Stimulated activated CD8-positive, alpha-beta memory T cell treated with anti-CD3 and anti-CD28 coated beads, Interleukin-2, amount 100 ng/mL, for 1 hour (primary cell): ENCODE data around the gene MAEA.
"Not testable (repeated sequence)": the region's sequence is repeated elsewhere in the genome, so short reads cannot be mapped to it uniquely, and the experiment has no call there.

ENCODE experiments used
- DNase-seq, 2 donors: peaks; one replicate each; pipeline ENCODE4 v3.0.0-alpha.2; 2020; ENCODE audit warnings: low read depth in 2 of 2

Gene MAEA

DNA sequence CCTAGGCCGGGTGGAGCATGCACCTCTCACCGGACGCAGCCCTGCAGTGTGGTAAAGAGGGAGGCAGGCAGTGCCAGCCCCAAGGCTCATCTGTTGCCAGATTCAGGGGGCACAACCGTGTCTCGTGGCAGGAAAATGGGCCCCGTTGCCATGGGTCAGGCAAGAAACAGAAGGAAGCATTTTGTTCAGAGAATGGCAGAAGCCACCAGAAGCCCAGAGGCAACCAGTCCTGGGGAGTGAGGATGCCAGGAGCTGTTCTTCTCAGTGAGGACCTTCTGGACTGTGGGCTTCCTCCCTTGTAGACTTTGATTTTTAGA lies 44.8 kb downstream of the MAEA start:
- DNase-seq = no peak

DNA sequence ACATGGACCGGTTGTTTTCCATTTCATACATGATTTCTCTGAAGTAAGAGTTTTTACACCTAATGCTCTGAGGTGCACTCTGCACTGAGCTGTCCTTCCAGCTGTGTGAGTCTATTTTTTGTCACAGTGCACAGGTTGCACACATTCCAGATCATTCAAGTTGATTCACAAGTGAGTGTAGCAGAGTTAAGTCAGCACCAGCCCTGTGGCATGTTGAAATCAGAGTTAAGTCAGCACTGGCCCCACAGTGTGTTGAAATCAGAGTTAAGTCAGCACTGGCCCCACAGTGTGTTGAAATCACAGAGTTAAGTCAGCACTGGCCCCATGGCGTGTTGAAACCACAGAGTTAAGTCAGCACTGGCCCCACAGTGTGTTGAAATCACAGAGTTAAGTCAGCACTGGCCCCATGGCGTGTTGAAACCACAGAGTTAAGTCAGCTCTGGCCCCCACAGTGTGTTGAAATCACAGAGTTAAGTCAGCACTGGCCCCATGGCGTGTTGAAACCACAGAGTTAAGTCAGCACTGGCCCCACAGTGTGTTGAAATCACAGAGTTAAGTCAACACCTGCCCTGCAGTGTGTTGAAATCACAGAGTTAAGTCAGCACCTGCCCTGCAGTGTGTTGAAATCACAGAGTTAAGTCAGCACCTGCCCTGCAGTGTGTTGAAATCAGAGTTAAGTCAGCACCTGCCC lies 45.6 kb downstream of the MAEA start:
- not testable (repeated sequence) for DNase-seq

DNA sequence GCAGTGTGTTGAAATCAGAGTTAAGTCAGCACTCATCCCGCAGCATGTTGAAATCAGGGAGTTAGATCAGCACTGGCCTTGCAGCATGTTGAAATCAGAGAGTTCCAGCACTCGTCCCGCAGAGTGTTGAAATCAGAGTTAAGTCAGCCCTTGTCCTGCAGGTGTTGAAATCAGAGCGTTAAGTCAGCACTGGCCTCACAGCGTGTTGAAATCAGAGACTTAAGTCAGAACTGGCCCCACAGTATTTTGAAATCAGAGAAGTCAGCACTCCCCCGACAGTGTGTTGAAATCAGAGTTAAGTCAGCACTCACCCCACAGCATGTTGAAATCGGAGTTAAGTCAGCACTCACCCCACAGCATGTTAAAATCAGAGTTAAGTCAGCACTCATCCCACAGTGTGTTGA lies 46.4 kb downstream of the MAEA start:
- DNase-seq = no peak

DNA sequence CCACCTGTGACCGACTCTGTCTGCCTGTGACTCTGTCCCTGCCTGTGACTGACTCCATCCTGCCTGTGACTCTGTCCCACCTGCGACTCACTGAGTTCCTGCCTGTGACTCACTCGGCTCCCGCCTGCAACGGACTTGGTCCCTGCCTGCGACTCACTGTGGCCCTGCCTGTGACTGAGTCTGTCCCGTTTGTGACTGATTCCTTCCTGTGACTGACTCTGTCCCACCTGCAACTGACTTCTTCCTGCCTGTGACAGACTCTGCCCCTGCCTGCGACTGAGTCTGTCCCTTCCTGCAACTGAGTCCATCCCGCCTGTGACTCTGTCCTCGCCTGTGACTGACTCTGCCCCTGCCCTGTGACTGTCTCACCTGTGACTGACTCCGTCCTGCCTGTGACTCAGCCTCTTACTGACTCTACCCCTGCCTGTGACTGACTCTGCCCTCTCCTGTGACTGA lies 47.7 kb downstream of the MAEA start:
- DNase-seq = peak in 1 of 2 donors; percentile 24

DNA sequence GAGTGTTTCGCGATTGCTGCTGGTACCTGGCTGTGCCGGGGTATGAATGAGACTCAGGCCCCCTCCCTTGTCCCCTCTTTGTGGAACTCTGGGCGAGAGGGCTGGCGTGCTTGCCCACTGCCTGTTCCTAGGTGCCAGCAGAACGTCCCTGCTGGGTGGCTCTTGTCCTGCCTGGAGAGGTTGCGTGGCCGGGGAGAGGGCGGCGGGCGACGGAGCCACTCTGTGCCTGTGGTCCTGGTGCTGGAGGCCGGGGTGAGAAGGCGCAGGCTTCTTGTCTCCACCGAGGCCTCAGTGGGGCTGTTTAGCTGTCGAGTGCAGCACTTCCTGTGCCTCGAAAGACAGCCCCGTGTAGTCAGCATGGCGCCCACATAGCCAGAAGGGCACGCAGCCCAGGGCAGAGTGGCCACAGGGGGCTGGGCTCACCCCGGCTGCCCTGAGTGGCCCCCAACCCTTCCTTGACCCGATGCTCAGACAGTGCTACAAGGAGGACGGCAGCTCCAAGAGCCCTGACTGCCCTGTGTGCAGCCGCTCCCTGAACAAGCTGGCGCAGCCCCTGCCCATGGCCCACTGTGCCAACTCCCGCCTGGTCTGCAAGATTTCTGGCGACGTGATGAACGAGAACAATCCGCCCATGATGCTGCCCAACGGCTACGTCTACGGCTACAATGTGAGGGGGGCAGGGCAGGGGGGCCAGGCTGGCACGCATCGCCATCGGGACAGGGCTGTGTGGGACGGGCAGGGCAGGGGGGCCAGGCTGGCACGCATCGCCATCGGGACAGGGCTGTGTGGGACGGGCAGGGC lies 48.5 kb downstream of the MAEA start:
- DNase-seq = no peak

DNA sequence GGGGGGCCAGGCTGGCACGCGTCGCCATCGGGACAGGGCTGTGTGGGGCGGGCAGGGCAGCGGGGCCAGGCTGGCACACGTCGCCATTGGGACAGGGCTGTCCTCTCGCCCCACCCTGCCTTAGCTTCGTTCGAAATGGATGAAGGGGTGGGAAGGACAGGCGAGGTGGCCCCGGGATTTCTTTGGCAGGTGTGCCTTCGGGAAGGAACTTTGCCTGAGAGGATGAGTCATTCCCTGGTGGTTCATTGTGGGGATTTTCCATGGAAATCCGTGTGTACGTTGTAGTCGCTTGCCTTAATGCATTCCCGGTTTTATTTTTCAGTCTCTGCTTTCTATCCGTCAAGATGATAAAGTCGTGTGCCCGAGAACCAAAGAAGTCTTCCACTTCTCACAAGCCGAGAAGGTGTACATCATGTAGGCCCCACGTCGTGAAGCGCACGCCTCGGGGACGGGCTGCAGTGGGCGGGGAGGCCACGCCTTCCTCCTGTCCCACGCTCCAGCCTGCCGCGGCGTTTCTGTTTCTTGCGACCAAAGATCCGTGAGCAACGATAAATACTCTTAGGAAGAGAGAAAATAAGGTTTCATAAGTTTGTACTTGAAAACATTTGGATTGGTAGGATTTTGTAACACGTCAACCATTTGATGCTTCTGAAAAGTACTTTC lies 49.2 kb downstream of the MAEA start:
- no peak for DNase-seq

DNA sequence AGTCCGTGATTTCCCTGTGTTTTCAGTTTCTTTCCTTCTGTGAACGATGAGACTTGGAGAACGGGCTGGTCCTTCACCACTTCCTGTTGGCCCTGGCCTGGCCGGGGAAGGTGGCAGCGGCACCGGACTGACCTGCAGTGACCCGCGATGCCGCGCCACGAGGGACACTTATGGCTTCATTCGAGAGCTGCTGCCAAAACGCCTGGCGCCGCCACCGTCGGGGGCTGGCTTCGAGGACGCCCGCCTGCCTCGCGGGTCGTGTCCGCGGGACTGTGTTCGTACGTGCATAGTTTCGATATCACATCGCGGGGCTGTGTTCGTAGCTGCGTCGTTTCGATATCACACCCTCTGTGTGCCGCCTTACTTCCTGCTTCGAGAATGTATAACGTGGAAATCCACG lies 49.8 kb downstream of the MAEA start:
- no peak for DNase-seq

DNA sequence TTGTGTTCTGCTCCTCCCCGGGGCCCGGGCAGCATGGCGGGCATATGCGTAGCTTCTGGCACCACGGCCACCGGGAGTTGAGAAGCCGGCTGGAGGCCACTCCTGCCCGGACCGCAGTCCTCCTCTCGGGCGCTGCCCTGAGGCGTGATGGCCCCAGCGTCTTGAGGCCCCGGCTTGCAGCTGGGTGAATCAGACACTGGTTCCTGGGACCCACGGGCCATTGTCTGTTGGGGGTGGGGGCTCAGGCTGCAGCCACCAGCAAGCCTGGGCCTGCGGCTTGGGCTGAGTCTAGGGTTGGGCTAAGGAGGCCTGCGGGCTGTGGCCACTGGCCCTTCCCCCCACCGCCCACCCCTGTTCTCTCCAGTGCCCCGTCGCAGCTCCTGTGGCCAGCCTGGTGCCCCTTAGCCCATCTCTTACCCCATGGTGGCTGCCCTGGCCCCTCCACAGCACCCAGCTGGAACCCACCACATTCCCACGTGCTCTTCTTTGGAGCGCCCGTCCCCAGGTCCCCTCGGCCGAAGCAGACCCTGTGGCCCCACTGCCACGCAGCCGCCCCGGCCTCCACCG lies 50.6 kb downstream of the MAEA start:
- no peak for DNase-seq

DNA sequence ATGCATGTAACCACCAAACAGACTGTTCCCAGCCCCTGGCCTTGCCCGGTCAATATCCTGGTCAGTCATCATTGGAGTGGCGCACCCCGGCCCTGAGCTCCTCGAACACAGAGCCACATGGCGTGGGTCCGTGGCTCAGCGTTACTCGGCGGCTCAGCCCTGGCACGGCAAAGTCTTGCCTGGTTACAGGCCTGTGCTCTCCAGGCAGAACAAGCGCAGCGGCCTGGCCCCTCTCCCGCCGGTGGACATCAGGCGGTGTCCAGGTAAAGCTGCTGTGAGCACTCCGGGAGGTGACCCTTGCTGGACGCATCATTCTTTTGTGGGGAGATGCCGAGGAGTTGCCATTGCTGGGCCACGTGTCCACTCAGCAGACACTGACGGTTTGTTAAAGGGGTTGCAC lies 51.2 kb downstream of the MAEA start:
- no peak for DNase-seq

DNA sequence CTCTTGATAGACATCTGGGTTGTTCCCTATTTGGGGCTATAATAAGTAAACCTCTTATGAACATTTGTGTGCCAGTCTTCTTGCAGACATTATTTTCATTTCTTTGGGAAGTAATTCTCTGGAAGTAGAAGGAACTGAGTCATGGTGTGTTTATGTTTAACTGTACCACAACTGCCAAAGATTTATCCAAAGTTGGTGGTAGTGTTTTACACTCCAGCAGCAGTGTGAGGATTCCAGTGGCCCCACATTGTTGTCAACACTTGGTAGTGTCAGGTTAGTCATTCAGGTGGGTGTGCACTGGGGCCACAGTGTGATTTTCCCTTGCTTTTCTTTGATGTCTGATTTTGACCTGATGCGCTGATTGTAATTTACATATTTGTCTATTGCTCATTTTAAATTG lies 52.3 kb downstream of the MAEA start:
- DNase-seq = no peak

DNA sequence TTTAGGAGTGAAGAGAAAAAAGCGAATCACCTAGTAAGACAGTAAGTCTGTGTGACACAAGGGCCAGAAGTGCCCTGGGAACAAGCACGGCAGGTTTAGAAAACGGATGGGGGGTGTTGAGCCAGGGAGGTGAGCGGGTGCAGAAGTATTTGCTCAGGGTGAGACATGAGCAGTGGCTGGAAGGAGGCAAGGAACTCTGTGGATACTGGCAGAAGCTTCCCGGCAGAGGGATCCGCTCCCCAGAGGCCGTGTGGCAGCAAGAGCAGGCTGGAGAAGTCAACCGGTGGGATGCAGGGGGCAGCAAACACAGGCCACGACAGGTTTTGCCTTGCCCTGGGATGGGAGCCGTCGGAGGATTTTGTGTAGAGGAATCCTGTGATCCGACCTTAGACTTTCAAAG lies 55.0 kb downstream of the MAEA start:
- no peak for DNase-seq

DNA sequence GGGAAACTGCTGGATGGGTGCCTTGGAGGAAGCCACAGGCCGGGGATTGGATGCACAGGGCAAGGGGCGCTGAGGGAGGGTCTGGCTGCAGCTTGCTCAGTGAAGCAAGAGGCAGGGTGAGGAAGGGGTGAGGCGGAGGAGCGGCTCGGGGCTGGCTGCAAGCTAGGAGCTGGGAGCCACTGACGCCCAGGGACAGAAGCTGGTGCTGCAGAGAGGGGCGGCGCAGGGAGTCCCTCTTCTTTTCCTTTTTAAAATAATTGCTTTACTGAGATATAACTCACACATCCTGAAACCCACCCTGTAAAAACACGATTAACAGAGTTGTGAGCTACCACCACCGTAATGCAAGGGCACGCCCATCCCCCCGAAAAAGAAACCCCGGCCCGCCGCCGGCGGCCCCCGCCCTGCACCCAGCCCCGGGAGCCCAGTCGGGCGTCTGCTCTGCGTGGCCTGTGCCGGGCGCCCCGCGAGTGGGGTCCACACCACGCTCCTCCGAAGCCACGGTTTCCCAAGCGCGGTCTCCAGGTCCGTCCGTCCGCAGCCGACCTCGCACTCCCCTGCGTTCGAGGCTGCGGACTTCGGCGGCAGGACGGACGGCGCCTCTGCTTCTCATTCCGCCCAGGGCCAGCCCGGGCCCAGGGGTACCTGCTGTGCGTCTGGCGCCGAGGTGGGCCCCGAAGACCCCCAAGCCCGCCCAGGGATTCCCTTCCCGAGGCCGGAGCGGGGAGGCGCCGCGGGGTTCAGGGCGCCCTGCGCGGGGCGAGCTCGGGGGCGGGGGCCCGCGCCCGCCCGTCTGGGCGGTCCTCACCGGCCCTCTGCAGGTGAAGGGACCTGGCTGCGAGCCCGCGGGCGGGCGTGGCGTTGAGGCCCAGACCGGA lies 56.5 kb downstream of the MAEA start:
- peak in 1 of 2 donors; percentile 15 for DNase-seq

DNA sequence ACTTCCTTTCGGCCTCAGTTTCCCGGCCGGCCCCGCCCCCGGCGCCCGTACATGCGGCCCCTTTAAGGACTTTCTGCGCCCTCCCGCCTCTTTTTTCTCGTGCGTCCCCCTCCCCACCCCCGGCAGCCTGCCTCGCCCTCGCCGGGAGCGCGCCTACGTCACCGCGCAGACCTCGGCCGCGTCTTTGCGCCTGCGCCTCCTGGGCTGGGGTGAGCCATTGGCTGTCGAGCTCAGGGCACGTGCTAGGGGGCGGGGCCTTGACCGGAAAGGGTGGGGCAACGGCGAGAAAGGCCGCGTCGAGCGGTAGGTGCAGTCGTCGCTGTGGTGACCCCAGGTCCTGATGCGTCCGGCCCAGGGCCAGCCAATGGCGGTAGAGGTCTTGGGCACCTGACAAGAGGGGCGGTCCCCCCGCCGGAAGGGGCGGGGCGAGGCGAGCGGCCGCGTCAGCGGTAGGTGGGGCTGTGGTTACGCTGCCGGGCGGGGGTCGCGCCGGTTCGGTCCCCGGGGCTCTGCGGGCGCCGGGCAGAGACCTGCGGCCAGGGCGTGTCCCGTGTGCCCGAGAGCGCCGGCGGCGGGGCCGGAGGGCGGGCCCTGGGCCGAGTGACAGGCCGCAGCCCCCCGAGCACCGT lies 57.2 kb downstream of the MAEA start, which contains the start of gene UVSSA:
UVSSA (plus strand) TSS at position 428 of the 629 bp plus-strand sequence. CDS start 884 bp downstream, outside the sequence.
- DNase-seq = peak; percentile 100

DNA sequence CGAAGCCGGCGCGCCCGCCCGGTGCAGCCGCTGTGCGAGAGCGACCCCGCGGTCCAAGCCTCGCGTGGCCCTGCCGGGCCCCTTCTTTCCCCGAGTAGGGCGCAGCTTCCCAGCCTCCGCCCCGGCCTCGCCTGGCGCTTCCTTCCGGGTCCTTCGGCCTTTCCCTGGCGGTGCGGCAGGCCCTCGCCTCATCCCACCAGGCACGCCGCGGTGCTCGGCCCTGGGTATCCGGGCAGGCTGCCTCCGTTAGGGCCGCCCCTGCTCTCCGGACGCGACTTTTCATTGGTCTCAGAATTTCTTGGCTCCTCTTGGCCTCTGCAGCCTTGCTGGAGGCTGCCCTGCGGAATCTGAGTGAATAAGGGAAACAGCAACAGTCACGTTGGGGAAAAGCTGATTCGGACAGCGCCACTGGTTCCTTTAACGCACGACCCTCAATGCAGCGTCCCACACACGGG lies 57.7 kb downstream of the MAEA start:
- DNase-seq = peak in 1 of 2 donors; percentile 21

DNA sequence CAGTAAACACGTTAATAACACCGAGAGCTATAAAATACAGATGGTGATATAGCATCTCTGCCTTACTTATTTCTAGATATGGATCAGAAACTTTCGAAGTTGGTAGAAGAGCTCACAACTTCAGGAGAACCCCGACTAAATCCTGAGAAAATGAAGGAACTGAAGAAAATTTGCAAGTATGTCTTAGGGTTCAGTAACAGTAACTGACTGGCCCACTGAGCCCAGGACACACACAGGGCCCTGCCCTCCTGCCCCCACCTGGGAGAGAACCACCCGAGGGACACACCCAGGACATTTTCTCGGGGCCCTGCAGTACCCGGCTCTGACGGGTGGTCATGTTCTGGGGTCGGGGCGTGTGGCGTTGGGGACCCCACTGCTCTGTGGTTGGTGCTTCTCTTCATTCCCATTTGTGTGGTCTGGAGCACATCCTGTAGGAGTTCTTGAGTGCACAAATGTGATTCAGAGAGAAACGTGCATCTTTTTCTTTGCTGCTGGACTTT lies 58.4 kb downstream of the MAEA start:
- DNase-seq = no peak

DNA sequence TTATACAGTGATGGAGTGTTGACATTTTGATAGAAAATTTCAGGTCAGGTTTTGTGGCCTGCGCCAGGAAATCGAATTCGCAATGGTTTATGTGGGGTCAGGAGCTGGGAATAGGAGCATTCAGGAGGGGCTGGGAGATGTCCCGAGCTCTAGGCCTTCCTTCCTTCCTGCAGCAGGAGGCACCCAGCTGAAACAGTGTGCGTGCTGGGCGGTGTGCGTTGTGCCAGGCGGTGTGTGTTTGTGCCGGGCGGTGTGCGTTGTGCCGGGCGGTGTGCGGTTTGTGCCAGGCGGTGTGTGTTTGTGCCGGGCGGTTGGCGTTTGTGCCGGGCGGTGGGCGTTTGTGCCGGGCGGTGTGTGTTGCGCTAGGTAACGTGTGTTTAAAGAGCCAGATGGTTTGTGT lies 59.1 kb downstream of the MAEA start:
- DNase-seq = no peak

DNA sequence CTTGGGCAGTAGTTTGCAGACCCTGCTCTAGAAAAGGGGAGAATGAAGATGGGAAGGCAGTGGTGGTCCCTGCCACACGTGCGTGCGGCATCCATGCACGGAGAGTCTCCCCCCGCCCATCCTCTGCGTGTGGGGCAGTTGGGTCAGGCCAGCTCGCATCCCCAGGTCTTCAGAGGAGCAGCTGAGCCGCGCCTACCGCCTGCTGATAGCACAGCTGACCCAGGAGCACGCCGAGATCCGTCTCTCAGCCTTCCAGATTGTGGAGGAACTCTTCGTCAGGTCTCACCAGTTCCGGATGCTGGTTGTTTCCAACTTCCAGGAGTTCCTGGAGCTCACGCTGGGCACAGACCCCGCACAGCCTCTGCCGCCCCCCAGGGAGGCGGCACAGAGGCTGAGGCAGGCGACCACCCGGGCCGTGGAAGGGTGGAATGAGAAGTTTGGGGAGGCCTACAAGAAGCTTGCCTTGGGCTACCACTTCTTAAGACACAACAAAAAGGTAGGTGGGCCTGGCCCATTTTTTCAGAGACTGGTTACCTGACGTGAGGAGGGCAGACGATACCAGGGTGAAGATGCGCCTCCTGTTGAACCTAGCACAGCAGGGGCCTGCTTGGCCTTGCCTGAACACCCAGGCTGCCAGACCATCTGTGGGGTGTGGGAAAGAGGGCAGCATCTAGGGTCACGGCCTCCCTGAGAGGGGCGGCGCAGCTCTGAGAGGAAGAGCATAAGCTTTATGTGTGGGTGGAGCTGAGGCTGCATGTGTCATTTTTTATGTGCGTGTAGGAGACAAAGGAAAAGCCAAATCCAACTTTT lies 59.9 kb downstream of the MAEA start:
- DNase-seq = no peak

DNA sequence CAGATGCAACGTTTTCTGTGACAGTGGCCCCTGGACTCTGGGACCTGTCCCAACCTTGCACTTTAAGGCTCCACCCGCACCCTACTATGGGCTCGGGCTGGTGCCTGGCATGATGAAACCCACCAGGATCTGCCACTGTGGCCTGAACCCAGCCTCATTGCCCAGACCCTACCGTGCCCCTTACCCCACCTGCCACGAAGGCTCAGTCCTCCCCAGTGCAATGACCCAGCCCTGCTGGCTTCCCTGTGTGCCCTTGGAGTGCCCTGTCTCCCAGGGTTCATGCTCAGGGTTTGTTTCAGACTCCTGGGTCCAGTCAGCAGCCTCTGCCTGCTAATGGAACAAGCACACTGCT lies 60.5 kb downstream of the MAEA start:
- no peak for DNase-seq

DNA sequence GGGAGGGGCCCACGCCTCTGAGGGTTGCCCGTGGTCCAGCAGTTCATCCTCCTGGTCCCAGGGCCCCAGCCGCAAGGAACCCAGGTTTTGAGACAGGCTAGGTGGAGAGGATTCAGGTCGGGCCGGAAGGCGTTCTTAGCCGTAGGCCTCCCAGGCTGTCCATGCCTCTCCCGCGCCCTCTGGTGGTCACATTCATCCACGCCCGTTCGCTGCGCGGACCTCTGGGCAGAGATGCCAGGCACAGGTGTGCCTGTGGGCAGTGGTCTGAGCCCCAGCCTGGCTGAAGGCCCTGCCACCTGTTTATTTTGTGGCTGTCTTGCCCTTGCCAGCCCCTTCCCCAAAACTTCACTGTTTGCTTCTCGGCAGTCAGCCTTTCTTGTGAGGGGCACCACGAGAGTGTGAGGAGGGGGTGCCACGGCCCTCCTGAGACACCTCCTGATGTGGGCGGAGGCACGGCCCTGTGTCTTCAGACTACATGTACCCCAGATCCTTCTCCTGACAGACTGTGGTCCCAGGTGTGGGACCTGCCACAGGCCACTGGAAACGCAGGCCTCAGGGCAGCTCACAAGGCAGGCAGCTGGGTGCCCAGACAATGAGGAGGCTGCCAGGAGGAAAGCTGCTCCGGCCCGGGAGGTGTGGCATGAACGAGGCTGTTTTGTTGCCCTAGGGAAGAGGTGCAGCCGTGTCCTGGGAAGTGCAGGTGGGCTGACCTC lies 62.3 kb downstream of the MAEA start:
- DNase-seq = peak; percentile 82 to 86
